Measurements from ENCODE around the gene C11orf54.
A peak's percentile ranks its signal among the peaks of the same experiment; 100 is the strongest.

Gene C11orf54

DNA sequence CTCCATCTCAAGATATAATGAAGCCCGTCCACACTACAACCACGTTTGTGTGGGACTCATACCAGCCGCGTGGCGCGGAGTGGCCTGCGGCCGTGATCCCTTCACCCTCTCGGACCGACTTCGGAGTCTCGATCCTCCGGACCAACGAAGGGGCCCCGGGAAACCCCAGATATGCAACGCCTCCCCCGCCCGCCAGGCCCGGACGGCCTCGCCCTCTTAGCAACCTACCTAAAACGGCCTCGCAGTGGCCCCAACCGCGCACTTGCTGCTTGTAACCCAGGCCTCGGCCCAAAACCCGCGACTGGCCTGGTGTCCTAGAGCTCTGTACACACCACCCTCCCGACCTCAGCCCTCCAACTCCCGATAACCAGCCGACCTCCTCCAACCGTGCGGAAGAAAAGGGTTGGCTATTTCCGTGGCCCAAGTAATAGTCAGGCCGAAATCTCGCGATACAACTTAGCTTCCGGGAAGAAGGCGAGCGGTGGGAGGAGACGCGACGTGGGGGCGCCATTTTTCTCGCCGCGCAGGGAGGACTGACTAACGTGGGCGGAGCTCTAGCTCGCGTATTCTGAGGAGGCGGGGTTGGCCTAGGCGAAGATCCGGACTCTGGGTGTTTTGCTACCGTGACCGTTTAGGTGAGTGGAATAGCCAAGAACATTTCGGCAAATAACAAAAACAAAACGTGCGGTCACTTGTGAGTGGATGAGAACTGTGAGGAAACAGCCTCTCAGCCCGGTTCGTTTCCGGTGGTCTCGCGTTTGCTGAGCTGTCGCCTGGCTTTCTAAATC, at the start of gene C11orf54, which contains the start of gene TAF1D:
C11orf54 (plus strand) TSS at position 579 of the 788 bp plus-strand sequence. CDS start 5,722 bp downstream, outside the sequence.
TAF1D (minus strand) TSS at position 402 of the 788 bp plus-strand sequence. CDS start 2,191 bp downstream, outside the sequence.
- peaks cover 17% of the 10 kb centered on the region for H3K4me1 ChIP-seq (ENCODE audit: control insufficient read depth, low read depth, low read length)

DNA sequence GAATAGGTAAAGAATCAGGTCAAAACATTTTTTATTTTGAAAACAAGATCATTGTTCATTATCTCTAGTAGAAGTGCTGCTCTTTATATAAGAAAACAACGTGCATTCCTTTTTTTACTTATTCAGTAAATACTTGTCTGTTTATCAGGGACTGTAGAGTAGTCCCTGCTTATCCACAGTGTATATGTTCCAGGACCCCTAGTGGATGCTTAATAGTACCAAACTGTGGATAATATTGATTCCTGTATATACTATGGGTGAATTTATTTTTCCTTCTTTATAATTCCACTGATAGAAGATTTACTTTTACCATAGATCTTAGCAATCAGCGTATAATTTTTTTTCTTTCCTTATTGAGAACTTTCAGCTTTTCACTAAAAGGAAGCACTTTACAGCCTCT, 47.4 kb upstream of the C11orf54 start:
- no peak overlapping the region for H3K9ac ChIP-seq (ENCODE audit: low read length)
- H3K36me3 ChIP-seq (ENCODE audit: control insufficient read depth, low read depth, low read length), result peaks cover 74% of the 10 kb centered on the region
- no peak overlapping the region for H3K4me3 ChIP-seq (ENCODE audit: low read length)
- no peak overlapping the region for H3K27ac ChIP-seq (ENCODE audit: low read length)
- no peaks in the 10 kb centered on the region for H3K9me3 ChIP-seq (ENCODE audit: control insufficient read depth, low read depth, low read length)
- H3K4me1 ChIP-seq (ENCODE audit: control insufficient read depth, low read depth, low read length), result no peaks in the 10 kb centered on the region
- H3K27me3 ChIP-seq (ENCODE audit: control insufficient read depth, insufficient read depth, low read length), result no peaks in the 10 kb centered on the region

More for the DNA sequence above, at the start of gene C11orf54, which contains the start of gene TAF1D:
- H3K9me3 ChIP-seq (ENCODE audit: control insufficient read depth, low read depth, low read length), result no peaks in the 10 kb centered on the region
- peak within 1 kb of the TSS; percentile 98 for H3K9ac ChIP-seq (ENCODE audit: low read length)
- H3K36me3 ChIP-seq (ENCODE audit: control insufficient read depth, low read depth, low read length), result peaks cover 40% of the 10 kb centered on the region
- no peaks in the 10 kb centered on the region for H3K27me3 ChIP-seq (ENCODE audit: control insufficient read depth, insufficient read depth, low read length)
- peak within 1 kb of the TSS; percentile 89 for H3K27ac ChIP-seq (ENCODE audit: low read length)
- peak within 1 kb of the TSS; percentile 90 for H3K4me3 ChIP-seq (ENCODE audit: low read length)

DNA sequence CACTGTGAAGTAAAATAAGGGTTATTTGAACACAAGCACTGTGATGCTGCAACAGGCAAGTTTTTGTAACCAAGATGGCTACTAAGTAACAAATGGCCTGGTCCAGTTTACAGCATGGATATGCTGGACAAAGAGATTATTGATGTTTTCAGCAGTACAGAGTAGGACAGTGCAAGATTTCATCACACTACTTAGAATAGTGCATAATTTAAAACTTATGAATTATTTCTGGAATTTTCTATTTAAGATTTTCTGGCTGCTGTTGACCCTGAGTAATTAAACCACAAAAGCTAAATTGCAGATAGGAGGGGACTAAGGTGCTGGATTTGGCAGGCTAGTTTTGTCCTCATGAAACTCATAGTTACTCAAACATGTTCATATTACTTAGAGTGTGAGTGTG, 46.9 kb upstream of the C11orf54 start:
- no peak overlapping the region for H3K27ac ChIP-seq (ENCODE audit: low read length)
- H3K27me3 ChIP-seq (ENCODE audit: control insufficient read depth, insufficient read depth, low read length), result no peaks in the 10 kb centered on the region
- no peak overlapping the region for H3K9ac ChIP-seq (ENCODE audit: low read length)
- H3K4me1 ChIP-seq (ENCODE audit: control insufficient read depth, low read depth, low read length), result no peaks in the 10 kb centered on the region
- H3K36me3 ChIP-seq (ENCODE audit: control insufficient read depth, low read depth, low read length), result peaks cover 74% of the 10 kb centered on the region
- no peak overlapping the region for H3K4me3 ChIP-seq (ENCODE audit: low read length)
- no peaks in the 10 kb centered on the region for H3K9me3 ChIP-seq (ENCODE audit: control insufficient read depth, low read depth, low read length)

DNA sequence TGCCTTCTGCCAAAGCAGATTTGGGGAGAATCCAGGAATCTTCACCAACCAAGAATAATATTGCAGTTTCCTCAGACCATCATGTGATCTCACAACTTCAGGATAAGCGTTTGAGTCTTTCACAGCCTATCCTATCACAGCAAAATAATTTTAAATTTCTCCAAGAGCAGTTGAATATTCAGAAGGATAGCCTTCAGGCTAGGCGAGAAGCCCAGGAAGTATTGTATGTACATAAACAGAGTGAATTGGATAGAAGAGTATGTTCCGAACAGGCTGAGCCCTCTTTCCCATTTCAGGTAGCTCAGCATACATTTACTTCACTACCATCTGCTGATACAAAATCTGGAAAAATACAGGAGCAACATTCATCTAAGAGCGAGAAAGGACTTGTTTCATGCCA, 43.9 kb upstream of the C11orf54 start:
- H3K9ac ChIP-seq (ENCODE audit: low read length), result no peak overlapping the region
- no peaks in the 10 kb centered on the region for H3K9me3 ChIP-seq (ENCODE audit: control insufficient read depth, low read depth, low read length)
- H3K27me3 ChIP-seq (ENCODE audit: control insufficient read depth, insufficient read depth, low read length), result no peaks in the 10 kb centered on the region
- no peaks in the 10 kb centered on the region for H3K4me1 ChIP-seq (ENCODE audit: control insufficient read depth, low read depth, low read length)
- no peak overlapping the region for H3K27ac ChIP-seq (ENCODE audit: low read length)
- H3K36me3 ChIP-seq (ENCODE audit: control insufficient read depth, low read depth, low read length), result peaks cover 72% of the 10 kb centered on the region
- H3K4me3 ChIP-seq (ENCODE audit: low read length), result no peak overlapping the region

DNA sequence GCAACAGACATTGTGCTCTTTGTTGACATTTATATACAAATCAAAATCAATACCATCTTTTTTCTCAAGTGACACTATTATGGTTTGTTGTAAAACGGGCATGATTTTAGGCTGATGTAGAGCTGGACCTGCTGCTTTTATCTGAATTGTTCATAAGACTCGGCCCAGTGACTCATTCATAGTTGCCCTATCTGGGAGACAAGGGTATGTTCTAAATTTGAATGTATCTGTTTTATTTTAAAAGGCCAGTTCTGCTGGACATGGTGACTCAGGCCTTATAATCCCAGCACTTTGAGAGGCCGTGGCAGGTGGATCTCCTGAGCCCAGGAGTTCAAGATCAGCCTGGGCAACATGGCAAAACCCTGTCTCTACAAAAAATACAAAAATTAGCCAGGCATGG, 40.6 kb upstream of the C11orf54 start:
- H3K27ac ChIP-seq (ENCODE audit: low read length), result no peak overlapping the region
- no peak overlapping the region for H3K9ac ChIP-seq (ENCODE audit: low read length)
- H3K36me3 ChIP-seq (ENCODE audit: control insufficient read depth, low read depth, low read length), result peaks cover 68% of the 10 kb centered on the region
- no peaks in the 10 kb centered on the region for H3K27me3 ChIP-seq (ENCODE audit: control insufficient read depth, insufficient read depth, low read length)
- no peaks in the 10 kb centered on the region for H3K4me1 ChIP-seq (ENCODE audit: control insufficient read depth, low read depth, low read length)
- H3K4me3 ChIP-seq (ENCODE audit: low read length), result no peak overlapping the region
- no peaks in the 10 kb centered on the region for H3K9me3 ChIP-seq (ENCODE audit: control insufficient read depth, low read depth, low read length)

DNA sequence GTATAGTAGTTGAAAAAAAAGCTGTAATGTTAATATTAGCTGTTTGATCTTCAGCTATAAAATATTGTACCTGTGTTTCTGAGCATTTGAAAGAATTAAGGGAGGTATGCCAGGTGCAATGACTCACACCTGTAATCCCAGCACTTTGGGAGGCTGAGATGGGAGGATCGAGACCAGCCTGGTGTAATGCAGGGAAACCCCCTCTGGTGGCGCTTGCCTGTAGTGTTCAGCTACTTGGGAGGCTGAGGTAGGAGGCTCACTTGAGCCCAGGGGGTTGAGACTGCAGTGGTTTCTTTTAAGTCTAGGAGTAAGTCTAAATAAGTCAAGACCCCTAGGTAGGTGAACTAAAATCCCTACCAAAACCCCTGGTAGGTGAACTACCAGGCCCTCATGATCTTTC, 37.2 kb upstream of the C11orf54 start:
- Histone ChIP-seq H3K4me3 (ENCODE audit: low read length) (no peak overlapping the region), H3K36me3 (ENCODE audit: control insufficient read depth, low read depth, low read length) (peaks cover 59% of the 10 kb centered on the region), H3K9me3 (ENCODE audit: control insufficient read depth, low read depth, low read length) (no peaks in the 10 kb centered on the region), H3K9ac (ENCODE audit: low read length) (no peak overlapping the region), H3K27ac (ENCODE audit: low read length) (no peak overlapping the region), H3K27me3 (ENCODE audit: control insufficient read depth, insufficient read depth, low read length) (no peaks in the 10 kb centered on the region), H3K4me1 (ENCODE audit: control insufficient read depth, low read depth, low read length) (no peaks in the 10 kb centered on the region)

DNA sequence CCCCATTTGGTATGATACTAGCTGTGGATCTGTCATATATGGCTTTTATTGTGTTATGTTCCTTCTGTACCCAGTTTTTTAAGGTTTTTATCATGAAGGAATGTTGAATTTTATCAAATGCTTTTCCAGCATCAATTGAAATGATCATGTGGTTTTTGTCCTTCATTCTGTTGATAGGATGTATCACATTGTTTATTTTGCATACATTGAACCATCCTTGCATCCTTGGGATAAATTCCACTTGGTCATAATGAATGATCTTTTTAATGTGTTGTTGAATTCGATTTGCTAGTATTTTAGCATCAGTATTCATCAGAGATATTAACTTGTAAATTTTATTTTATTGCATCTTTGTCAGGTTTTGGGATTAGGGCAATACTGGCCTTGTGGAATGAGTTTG, 31.2 kb upstream of the C11orf54 start:
- Histone ChIP-seq H3K36me3 (ENCODE audit: control insufficient read depth, low read depth, low read length) (peaks cover 36% of the 10 kb centered on the region), H3K4me3 (ENCODE audit: low read length) (no peak overlapping the region), H3K9me3 (ENCODE audit: control insufficient read depth, low read depth, low read length) (no peaks in the 10 kb centered on the region), H3K9ac (ENCODE audit: low read length) (no peak overlapping the region), H3K4me1 (ENCODE audit: control insufficient read depth, low read depth, low read length) (peaks cover 4% of the 10 kb centered on the region), H3K27me3 (ENCODE audit: control insufficient read depth, insufficient read depth, low read length) (no peaks in the 10 kb centered on the region), H3K27ac (ENCODE audit: low read length) (no peak overlapping the region)

DNA sequence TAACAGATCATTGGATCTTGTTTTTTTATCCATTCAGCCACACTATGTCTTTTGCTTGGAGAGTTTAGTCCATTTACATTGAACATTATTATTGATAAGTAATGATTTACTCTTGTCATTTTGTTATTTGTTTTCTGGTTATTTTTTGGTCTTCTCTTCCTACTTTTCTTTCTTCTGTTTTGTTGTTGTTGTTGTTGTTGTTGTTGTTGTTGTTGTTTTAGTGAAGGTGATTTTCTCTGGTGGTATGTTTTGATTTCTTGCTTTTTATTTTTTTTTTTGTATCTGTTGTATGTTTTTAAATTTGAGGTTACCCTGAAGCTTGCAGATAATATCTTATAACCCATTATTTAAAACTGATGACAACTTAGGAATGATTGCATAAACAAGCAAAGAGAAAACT, 28.8 kb upstream of the C11orf54 start:
- H3K36me3 ChIP-seq (ENCODE audit: control insufficient read depth, low read depth, low read length), result peaks cover 36% of the 10 kb centered on the region
- H3K27ac ChIP-seq (ENCODE audit: low read length), result no peak overlapping the region
- H3K27me3 ChIP-seq (ENCODE audit: control insufficient read depth, insufficient read depth, low read length), result no peaks in the 10 kb centered on the region
- no peak overlapping the region for H3K9ac ChIP-seq (ENCODE audit: low read length)
- H3K4me1 ChIP-seq (ENCODE audit: control insufficient read depth, low read depth, low read length), result peaks cover 4% of the 10 kb centered on the region
- H3K4me3 ChIP-seq (ENCODE audit: low read length), result no peak overlapping the region
- H3K9me3 ChIP-seq (ENCODE audit: control insufficient read depth, low read depth, low read length), result no peaks in the 10 kb centered on the region

DNA sequence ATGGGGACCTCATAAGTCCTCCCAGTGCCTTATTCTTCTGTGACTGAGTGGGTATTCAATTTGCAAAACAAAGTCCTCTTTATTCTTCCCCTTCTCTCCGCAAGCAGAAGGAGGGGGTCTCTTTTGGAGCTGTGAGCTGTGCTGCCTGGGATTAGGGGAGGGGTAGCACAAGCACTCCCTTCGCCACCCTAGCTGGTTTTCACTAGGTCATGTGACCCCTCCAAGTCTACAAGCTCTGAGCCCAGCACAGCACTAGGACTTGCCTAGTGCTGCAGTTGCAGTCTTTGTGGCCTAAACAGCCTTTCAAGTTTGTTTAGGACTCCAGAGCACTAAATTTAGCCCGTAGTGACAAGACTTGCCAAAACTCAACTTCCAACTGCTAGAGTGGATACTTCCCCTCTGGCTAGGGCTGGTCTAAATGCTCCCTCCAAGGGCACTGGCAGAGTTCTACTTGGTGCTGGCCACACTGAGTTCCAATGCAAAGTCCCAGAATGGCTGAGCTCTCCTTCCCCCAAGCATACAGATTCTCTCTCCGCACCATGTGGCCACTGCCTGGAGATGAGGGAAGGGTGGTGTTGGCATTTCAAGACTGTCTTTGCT, 25.6 kb upstream of the C11orf54 start:
- Histone ChIP-seq H3K4me3 (ENCODE audit: low read length) (no peak overlapping the region), H3K9me3 (ENCODE audit: control insufficient read depth, low read depth, low read length) (no peaks in the 10 kb centered on the region), H3K27ac (ENCODE audit: low read length) (no peak overlapping the region), H3K27me3 (ENCODE audit: control insufficient read depth, insufficient read depth, low read length) (no peaks in the 10 kb centered on the region), H3K4me1 (ENCODE audit: control insufficient read depth, low read depth, low read length) (peaks cover 4% of the 10 kb centered on the region), H3K9ac (ENCODE audit: low read length) (no peak overlapping the region), H3K36me3 (ENCODE audit: control insufficient read depth, low read depth, low read length) (peaks cover 20% of the 10 kb centered on the region)

DNA sequence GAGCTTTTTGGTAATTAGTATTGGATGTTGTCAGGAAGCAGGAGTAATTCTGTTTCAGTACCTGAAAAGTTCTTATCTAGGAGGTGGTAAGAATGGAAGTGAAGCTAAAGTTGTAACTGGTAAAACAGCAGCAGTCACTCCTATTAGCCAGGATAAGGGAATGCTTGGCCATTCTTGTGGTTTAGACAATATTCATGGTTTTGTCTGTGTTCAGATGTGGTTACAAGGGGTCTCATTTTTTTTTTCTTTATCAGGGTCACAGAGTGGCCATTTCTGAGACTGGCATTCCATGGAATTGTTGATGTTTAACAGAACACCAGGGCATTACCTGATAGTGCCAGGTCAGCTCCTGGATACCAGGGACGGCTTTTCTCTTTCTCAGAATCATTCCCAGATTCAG, 24.0 kb upstream of the C11orf54 start:
- Histone ChIP-seq H3K36me3 (ENCODE audit: control insufficient read depth, low read depth, low read length) (peaks cover 36% of the 10 kb centered on the region), H3K4me1 (ENCODE audit: control insufficient read depth, low read depth, low read length) (peaks cover 4% of the 10 kb centered on the region)

DNA sequence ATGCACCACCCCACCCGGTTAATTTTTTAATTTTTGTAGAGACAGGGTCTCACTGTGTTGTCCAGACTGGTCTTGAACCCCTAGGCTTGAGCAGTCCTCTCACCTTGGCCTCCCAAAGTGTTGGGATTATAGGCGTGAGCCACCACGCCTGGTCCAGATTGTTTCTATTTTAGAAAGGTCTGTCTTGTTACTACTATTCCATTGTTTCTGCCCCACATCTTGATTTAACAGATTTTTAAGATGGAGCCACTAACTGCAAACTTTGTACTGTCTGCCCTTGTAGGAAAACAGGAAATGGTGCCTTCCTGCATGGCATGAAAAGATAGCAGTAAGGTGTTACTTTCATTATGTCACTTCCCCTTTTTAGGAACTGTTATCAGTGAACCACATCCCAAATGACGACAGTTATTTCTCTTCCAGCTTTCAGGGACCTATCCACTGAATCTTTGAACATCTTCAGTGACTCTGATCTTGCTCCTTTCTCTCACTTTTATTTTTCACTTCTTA, 23.4 kb upstream of the C11orf54 start:
- H3K9me3 ChIP-seq (ENCODE audit: control insufficient read depth, low read depth, low read length), result no peaks in the 10 kb centered on the region
- peaks cover 40% of the 10 kb centered on the region for H3K36me3 ChIP-seq (ENCODE audit: control insufficient read depth, low read depth, low read length)
- H3K4me3 ChIP-seq (ENCODE audit: low read length), result no peak overlapping the region
- no peaks in the 10 kb centered on the region for H3K27me3 ChIP-seq (ENCODE audit: control insufficient read depth, insufficient read depth, low read length)
- H3K27ac ChIP-seq (ENCODE audit: low read length), result no peak overlapping the region
- no peak overlapping the region for H3K9ac ChIP-seq (ENCODE audit: low read length)
- peaks cover 4% of the 10 kb centered on the region for H3K4me1 ChIP-seq (ENCODE audit: control insufficient read depth, low read depth, low read length)

More for the DNA sequence above, 24.0 kb upstream of the C11orf54 start:
- no peak overlapping the region for H3K9ac ChIP-seq (ENCODE audit: low read length)
- H3K4me3 ChIP-seq (ENCODE audit: low read length), result no peak overlapping the region
- H3K27ac ChIP-seq (ENCODE audit: low read length), result no peak overlapping the region
- H3K27me3 ChIP-seq (ENCODE audit: control insufficient read depth, insufficient read depth, low read length), result no peaks in the 10 kb centered on the region
- H3K9me3 ChIP-seq (ENCODE audit: control insufficient read depth, low read depth, low read length), result no peaks in the 10 kb centered on the region

All from iPS-18a (cell line).